Immature natural killer cell (primary cell): ENCODE results near the gene SLC23A2. TPM values are rescaled to one million over a fixed set of nuclear protein-coding genes. Genes with fewer than 3 reads are reported as not detected.

ENCODE experiments used
- DNase-seq, 3 donors: peaks; one replicate each; pipeline ENCODE4 v3.0.0; 2022; ENCODE audit warnings: mixed read lengths in 1 of 3
- H3K27ac Mint-ChIP-seq, 6 donors: one replicate each; pipeline ENCODE4 v1.8.0; 2020; ENCODE audit warnings: mixed read lengths in 6 of 6, mild to moderate bottlenecking in 5 of 6, inconsistent platforms in 4 of 6, moderate library complexity in 3 of 6
- H3K27me3 Mint-ChIP-seq, 3 donors: one replicate each; pipeline ENCODE4 v1.8.0; 2020 to 2021; ENCODE audit warnings: low read depth in 3 of 3, mild to moderate bottlenecking in 3 of 3, mixed read lengths in 3 of 3, moderate library complexity in 3 of 3, inconsistent platforms in 1 of 3
- H3K36me3 Mint-ChIP-seq, 3 donors: one replicate each; pipeline ENCODE4 v1.8.0; 2020; ENCODE audit warnings: mixed read lengths in 3 of 3, inconsistent platforms in 2 of 3, mild to moderate bottlenecking in 2 of 3
- H3K4me1 Mint-ChIP-seq, 2 donors: one replicate each; pipeline ENCODE4 v1.8.0; 2020; ENCODE audit warnings: inconsistent platforms in 2 of 2, mild to moderate bottlenecking in 2 of 2, mixed read lengths in 2 of 2, moderate library complexity in 1 of 2
- H3K4me3 Mint-ChIP-seq, 5 donors: one replicate each; pipeline ENCODE4 v1.8.0; 2020; ENCODE audit warnings: mild to moderate bottlenecking in 5 of 5, mixed read lengths in 5 of 5, inconsistent platforms in 3 of 5, moderate library complexity in 3 of 5
- H3K9me3 Mint-ChIP-seq, 6 donors: one replicate each; pipeline ENCODE4 v1.8.0; 2020; ENCODE audit warnings: mild to moderate bottlenecking in 6 of 6, mixed read lengths in 6 of 6, inconsistent platforms in 4 of 6, moderate library complexity in 3 of 6
- polyA plus RNA-seq, 3 donors: library from polyadenylated mRNA; unstranded; fragments of 300-500 nt; fragmentation: Illumina TruSeq; gene quantifications; one replicate each; pipeline ENCODE4 v1.2.3, GENCODE V29; 2021

Gene SLC23A2
- polyA plus RNA-seq, 3 donors from 2014 or later = 5.0 to 9.3 (median 5.1) TPM

DNA sequence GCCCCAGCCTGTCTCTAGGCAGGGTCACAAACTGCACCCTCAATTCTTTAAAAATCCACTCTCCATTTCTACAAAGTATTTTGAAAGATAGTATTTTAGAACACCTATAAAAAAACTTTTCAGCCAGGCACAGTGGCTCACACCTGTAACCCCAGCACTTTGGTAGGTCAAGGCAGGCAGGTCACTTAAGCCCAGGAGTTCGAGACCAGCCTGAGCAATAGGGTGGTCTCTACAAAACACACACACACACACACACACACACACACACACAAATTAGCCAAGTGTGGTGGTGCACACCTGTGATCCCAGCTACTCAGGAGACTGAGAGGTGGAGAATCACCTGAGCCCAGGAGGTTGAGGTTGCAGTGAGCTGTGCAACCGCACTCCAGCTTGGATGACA, 30.2 kb downstream of the SLC23A2 start:
- H3K27me3 Mint-ChIP-seq = no peaks in the 10 kb centered on the region
- peaks cover 5 to 11% (median 8%) of the 10 kb centered on the region in 3 donors for H3K36me3 Mint-ChIP-seq
- H3K9me3 Mint-ChIP-seq = no peaks in the 10 kb centered on the region
- no peak overlapping the region for H3K4me3 Mint-ChIP-seq
- no peak for DNase-seq
- no peak overlapping the region for H3K27ac Mint-ChIP-seq
- peaks cover 17% of the 10 kb centered on the region in 2 donors for H3K4me1 Mint-ChIP-seq

DNA sequence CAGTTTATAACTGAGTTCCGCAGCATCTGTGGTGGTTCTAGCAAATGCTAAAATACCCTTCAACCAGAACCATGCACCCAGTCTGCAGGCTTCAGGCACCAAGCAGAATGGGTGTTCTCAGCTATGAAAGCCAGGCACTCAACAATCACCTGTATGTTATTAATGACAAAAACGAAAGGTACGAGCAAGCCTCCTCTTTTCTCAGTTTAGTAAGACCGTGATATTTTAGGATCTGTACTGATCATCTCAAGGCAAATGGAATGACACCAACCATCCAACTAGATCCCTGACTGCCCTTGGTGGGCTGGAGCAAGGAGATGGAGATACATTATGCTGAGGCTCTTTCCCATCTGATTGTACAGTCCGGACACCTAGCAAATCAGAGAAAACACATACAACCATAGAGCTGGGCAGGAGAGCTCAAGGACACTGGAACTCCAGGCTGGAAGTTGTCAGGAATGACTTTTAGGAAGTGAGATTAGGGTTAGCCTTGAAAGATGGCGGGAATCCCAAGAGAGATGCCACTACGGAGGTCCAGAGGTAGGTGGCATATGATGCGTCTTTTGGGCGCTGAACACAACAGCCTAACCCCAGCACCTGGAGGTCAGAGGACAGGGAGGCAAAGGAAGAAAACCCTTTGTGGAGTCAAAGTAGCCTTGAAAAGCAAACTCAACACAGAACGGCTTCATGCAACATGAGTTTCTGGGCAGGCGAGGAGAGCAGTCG, 33.4 kb downstream of the SLC23A2 start:
- Mint-ChIP-seq H3K4me1 (peaks cover 5% of the 10 kb centered on the region in 2 donors), H3K27me3 (no peaks in the 10 kb centered on the region), H3K4me3 (no peak overlapping the region), H3K36me3 (peaks cover 5 to 11% (median 8%) of the 10 kb centered on the region in 3 donors), H3K9me3 (no peaks in the 10 kb centered on the region), H3K27ac (peak overlapping the region in 3 of 6 donors; percentile 17 to 44 (median 19))
- no peak for DNase-seq

DNA sequence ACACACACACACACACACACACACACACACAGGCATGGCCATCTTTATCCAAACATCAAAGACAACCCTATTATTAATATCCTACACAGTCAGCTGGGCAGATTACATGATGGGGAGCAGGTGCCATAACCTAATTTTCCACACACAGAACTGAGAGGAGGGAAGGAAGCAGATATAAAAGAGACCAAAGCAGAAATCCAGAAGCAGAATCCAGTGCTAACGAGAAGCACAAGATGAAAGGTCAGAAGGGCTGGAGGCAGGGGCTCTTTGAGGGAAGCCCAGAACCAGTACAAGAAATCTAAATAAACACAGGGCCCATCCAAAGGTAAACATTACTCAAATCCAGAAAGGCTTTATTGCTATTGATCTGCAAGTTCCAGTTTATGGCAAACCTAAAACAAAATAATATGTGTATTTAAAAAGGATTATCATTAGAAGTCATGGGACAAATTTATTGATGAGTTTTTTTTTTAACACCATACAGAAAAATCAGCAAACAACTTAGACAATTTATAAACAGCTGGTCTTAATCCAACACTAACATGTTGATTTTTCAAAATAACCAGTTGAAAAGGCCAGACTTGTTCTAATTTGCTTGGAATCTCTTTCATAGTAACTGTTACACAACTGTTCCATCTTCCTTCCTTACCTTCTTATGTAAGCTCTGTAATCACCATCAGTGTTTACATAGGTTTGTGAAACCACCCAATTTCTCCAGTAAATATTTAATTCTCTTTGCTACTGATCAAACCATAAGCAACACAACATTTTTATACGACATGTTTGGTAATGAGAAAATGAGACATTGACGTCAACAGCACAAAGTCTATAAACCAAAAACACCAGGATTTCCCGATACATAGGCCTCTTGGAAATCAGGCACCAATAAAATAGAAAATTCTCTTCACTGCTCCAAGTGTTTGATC, 34.2 kb downstream of the SLC23A2 start:
- peaks cover 0 to 2% (median 0%) of the 10 kb centered on the region in 3 donors for H3K27me3 Mint-ChIP-seq
- H3K27ac Mint-ChIP-seq = peak overlapping the region in 3 of 6 donors; percentile 12 to 86 (median 37)
- peaks cover 8 to 14% (median 9%) of the 10 kb centered on the region in 3 donors for H3K36me3 Mint-ChIP-seq

DNA sequence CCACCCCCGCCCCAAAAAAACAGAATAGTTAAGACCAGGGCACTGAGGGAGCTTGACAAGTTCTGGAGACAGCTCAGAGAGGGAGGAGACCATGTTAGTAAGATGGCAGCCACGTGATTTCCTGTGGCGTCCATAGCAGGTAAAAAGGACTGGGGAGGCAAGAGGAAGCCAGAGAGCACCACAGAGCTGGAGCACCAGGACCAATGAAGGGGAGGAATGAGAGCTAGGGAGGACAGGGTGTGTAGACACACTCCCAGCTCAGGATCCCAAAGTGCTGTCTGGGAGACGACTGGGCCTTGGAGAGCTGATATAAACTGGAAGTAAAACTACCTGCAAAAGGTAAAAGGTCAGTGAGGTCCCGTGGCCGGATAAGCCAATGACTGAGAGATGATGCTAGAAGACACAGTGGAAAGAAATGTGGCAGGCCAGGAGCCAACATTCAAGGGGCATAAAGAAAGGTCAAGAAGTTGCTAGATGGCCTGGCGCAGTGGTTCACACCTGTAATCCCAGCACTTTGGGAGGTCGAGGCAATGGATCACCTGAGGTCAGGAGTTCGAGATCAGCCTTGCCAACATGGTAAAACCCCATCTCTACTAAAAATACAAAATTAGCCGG, 39.0 kb downstream of the SLC23A2 start:
- Mint-ChIP-seq H3K4me3 (peak overlapping the region; percentile 2 to 62 (median 36)), H3K4me1 (peaks cover 19 to 23% of the 10 kb centered on the region in 2 donors), H3K9me3 (no peaks in the 10 kb centered on the region), H3K27me3 (peaks cover 0 to 3% (median 2%) of the 10 kb centered on the region in 3 donors), H3K36me3 (peaks cover 0 to 8% (median 7%) of the 10 kb centered on the region in 3 donors), H3K27ac (peak overlapping the region; percentile 71 to 99 (median 88))
- DNase-seq = peak; percentile 25 to 51 (median 45)

More for the DNA sequence above, 34.2 kb downstream of the SLC23A2 start:
- no peak overlapping the region for H3K4me3 Mint-ChIP-seq
- peaks cover 6 to 7% of the 10 kb centered on the region in 2 donors for H3K4me1 Mint-ChIP-seq
- DNase-seq = no peak
- no peaks in the 10 kb centered on the region for H3K9me3 Mint-ChIP-seq

DNA sequence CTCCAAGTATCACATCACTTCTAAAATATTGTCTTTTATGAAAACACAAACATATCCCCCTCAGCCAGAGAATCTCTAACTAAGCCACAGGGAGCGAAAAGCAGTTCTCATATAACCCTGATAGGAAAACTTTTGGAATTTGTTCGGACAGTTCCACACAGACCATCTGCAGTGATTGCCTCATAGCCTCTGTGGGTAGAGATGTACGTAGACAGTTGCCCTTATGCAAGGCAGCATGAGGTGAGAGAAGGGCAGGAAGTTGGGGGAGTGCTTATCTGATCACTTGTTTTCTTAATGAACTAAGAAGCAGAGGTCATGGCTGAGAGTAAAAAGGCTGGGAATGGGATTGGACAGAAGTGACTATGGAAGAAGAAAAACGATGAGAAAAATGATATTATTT, 39.6 kb downstream of the SLC23A2 start:
- H3K27ac Mint-ChIP-seq = peak overlapping the region; percentile 71 to 99 (median 88)
- H3K36me3 Mint-ChIP-seq = peaks cover 0 to 8% (median 6%) of the 10 kb centered on the region in 3 donors
- peak overlapping the region; percentile 23 to 85 (median 62) for H3K4me3 Mint-ChIP-seq
- H3K4me1 Mint-ChIP-seq = peaks cover 19 to 23% of the 10 kb centered on the region in 2 donors
- H3K9me3 Mint-ChIP-seq = no peaks in the 10 kb centered on the region
- peaks cover 0 to 3% (median 2%) of the 10 kb centered on the region in 3 donors for H3K27me3 Mint-ChIP-seq
- DNase-seq = peak; percentile 41 to 59 (median 54)

DNA sequence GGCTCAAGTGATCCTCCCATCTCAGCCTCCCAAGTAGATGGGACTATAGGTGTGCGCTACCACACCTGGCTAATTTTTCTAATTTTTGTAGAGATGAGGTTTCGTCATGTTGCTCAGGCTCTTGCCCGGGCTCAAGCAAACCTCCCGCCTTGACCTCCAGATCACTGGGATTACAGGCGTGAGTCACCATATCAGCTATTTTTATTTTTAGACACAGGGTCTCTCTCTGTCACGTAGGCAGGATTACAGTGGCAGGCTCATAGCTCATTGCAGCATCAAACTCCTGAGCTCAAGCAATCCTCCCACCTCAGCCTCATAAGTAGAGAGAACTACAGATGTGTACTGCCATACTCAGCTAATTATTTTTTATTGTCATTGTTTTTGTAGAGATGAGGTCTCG, 41.7 kb downstream of the SLC23A2 start:
- Mint-ChIP-seq H3K4me3 (no peak overlapping the region), H3K4me1 (peaks cover 20 to 32% of the 10 kb centered on the region in 2 donors), H3K36me3 (peaks cover 0 to 8% (median 5%) of the 10 kb centered on the region in 3 donors), H3K27me3 (peaks cover 0 to 3% (median 2%) of the 10 kb centered on the region in 3 donors), H3K9me3 (no peaks in the 10 kb centered on the region), H3K27ac (peak overlapping the region in 3 of 6 donors; percentile 46 to 79 (median 64))
- DNase-seq = no peak

DNA sequence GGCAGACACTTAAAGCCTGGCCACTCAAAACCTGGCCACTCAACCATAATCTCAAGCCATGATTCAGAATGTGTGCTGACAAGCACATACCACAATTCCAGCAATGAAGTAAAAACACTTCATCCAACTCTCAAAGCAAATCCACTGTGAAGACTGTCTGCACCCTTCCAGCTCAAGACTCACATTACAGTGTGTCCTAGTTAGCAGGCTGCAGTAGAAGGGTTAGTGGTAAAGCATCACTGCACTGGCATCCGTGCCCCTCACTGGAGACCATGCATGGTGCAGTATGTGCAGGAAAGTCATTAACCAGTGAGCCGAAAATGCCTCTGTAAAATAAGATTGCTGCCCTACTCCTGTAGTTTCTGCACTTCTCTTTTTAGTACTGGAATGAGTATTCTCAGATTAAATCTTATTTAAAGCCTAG, 43.4 kb downstream of the SLC23A2 start:
- peaks cover 0 to 3% (median 2%) of the 10 kb centered on the region in 3 donors for H3K27me3 Mint-ChIP-seq
- H3K4me3 Mint-ChIP-seq = no peak overlapping the region
- peaks cover 19 to 32% of the 10 kb centered on the region in 2 donors for H3K4me1 Mint-ChIP-seq
- H3K9me3 Mint-ChIP-seq = no peaks in the 10 kb centered on the region
- peaks cover 0 to 8% (median 5%) of the 10 kb centered on the region in 3 donors for H3K36me3 Mint-ChIP-seq
- no peak overlapping the region for H3K27ac Mint-ChIP-seq
- no peak for DNase-seq

DNA sequence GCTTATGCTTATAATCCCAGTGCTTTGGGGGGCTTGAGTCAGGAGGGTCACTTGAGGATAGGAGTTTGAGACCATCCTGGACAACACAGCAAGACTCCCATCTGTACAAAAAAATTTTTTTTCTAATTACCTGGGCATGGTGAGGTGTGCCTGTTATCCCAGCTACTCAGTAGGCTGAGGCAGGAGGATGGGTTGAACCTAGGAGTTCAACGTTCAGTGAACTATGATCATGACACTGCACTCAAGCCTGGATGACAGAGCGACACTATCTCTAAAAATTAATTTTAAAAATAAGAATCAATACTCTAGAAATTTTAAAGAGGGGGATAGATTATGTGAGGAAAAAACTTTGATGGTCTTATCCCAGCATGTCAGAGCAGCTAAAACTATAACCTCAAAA, 44.1 kb downstream of the SLC23A2 start:
- Mint-ChIP-seq H3K4me1 (peaks cover 14 to 27% of the 10 kb centered on the region in 2 donors), H3K27me3 (peaks cover 0 to 3% (median under 1%) of the 10 kb centered on the region in 3 donors), H3K27ac (peak overlapping the region in 1 of 6 donors; percentile 10), H3K4me3 (no peak overlapping the region), H3K9me3 (no peaks in the 10 kb centered on the region), H3K36me3 (peaks cover 0 to 5% (median 4%) of the 10 kb centered on the region in 3 donors)
- DNase-seq = no peak

DNA sequence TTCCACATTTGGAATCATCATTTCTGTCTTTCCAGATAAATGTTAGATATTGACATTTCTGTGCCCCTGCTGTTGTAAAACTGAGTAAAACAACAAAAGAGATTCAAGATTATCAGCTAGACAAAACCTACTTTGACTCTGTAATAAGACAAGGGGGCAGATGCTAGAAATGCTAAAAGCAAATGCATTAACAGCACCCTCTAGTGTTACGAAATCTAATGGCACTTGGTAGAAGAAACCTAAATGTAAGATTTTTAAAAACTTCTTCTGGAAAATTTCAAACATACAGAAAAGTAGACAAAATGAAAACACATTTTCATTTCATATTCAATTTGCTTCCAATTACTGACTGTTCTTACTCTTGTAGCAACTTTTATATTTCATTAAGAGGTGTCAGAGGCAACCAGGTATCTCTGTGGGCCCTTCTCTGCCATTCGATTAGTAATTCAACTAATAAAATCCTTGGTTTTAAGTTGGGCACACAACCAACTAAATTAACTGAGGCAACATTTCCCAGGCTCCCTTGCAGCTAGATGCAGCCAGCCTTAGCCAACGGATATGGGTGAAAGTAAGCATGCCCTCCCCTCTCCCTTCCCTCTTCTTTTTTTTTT, 45.0 kb downstream of the SLC23A2 start:
- H3K9me3 Mint-ChIP-seq = no peaks in the 10 kb centered on the region
- peaks cover 0 to 5% (median under 1%) of the 10 kb centered on the region in 3 donors for H3K36me3 Mint-ChIP-seq
- peaks cover 5 to 18% of the 10 kb centered on the region in 2 donors for H3K4me1 Mint-ChIP-seq
- H3K27me3 Mint-ChIP-seq = no peaks in the 10 kb centered on the region
- H3K4me3 Mint-ChIP-seq = no peak overlapping the region
- H3K27ac Mint-ChIP-seq = peak overlapping the region in 1 of 6 donors; percentile 40
- DNase-seq = peak; percentile 38 to 53 (median 49)

DNA sequence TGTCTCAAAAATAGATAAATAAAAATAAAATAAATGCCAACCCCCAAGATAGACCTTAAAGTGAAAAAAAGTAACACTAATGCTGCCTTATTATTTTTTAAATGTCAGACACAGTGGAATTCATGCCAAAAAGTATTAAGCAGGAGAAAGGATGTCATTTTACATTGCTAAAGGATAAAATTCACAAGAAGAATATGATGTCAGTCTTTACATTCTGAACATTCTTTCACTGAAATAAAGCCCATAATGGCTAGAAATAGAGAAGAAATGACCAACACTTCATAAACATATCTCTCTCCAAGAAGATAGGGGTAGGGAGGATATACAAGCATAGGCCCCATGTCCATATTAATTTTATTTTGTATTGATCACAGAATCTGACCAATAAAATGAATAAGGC, 47.4 kb downstream of the SLC23A2 start:
- no peaks in the 10 kb centered on the region for H3K27me3 Mint-ChIP-seq
- no peak overlapping the region for H3K4me3 Mint-ChIP-seq
- no peak overlapping the region for H3K27ac Mint-ChIP-seq
- no peaks in the 10 kb centered on the region for H3K9me3 Mint-ChIP-seq
- peaks cover 11 to 20% of the 10 kb centered on the region in 2 donors for H3K4me1 Mint-ChIP-seq
- no peak for DNase-seq
- peaks cover 0 to 8% (median 5%) of the 10 kb centered on the region in 3 donors for H3K36me3 Mint-ChIP-seq

DNA sequence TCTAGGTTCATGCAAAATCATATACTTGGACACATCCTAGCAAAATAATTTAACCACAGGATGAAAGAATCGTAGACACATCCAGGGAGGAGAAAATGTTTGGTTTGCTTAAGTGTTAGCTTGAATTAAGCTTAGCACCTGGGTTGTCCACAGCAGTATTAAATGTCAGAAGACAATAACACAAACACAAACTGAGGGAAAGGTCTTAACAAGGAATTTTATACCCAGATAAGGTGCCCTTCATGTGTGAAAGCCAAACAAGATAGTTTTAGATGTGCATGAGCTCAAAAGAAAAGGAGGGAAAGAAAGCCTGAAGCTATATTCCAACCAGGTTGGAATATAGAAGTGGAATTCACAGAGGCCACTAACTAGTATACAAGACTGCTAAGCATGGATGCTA, 49.1 kb downstream of the SLC23A2 start:
- peaks cover 13 to 20% of the 10 kb centered on the region in 2 donors for H3K4me1 Mint-ChIP-seq
- no peaks in the 10 kb centered on the region for H3K9me3 Mint-ChIP-seq
- DNase-seq = no peak
- H3K27ac Mint-ChIP-seq = no peak overlapping the region
- no peak overlapping the region for H3K4me3 Mint-ChIP-seq
- H3K36me3 Mint-ChIP-seq = peaks cover 0 to 17% (median 5%) of the 10 kb centered on the region in 3 donors
- peaks cover 0 to 2% (median 0%) of the 10 kb centered on the region in 3 donors for H3K27me3 Mint-ChIP-seq

DNA sequence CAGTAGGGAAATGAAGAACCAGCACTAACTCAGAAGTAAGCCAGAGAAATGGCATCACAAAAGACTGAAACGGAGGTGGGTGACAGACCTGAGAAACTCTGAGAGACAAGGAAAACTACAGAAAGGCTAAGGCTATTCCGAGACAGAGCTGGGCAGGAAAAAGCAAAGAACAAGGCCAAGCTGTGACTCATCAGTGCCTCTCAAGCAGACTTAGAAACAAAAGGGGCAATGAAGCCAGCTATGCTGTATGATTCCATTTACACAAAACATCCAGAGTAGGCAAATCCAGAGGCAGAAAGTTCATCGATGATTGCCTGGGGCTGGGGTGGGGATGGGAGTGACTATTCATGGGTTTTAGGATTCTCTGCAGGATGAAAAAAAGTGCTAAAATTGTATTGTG, 50.0 kb downstream of the SLC23A2 start:
- H3K9me3 Mint-ChIP-seq = no peaks in the 10 kb centered on the region
- peaks cover 0 to 17% (median 5%) of the 10 kb centered on the region in 3 donors for H3K36me3 Mint-ChIP-seq
- H3K4me3 Mint-ChIP-seq = no peak overlapping the region
- no peak for DNase-seq
- peaks cover 0 to 2% (median 0%) of the 10 kb centered on the region in 3 donors for H3K27me3 Mint-ChIP-seq
- no peak overlapping the region for H3K27ac Mint-ChIP-seq
- H3K4me1 Mint-ChIP-seq = peaks cover 13 to 19% of the 10 kb centered on the region in 2 donors

DNA sequence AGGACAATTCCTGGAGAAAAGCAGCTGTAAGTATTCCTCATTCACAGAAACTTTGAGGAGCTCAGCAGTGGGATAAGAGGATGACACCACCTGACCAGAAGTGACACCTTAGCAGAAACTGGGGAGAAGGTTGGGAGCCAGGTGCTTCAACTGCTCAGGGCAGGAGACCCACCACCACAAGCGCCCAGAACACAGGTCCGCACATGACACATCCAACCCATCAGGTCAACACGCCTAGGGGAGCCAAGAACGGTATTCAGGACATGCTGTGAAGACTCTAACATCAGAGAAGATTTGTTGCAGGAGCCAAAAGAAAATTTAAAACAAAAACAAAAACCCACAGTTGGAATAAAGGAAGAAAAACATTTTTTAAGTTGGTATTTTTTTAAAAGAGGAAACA, 50.5 kb downstream of the SLC23A2 start:
- Mint-ChIP-seq H3K9me3 (no peaks in the 10 kb centered on the region), H3K4me3 (no peak overlapping the region), H3K27ac (no peak overlapping the region), H3K27me3 (peaks cover 0 to 2% (median 0%) of the 10 kb centered on the region in 3 donors), H3K4me1 (peaks cover 11 to 14% of the 10 kb centered on the region in 2 donors), H3K36me3 (peaks cover 0 to 17% (median 5%) of the 10 kb centered on the region in 3 donors)
- no peak for DNase-seq
